ENCODE measurements around the gene ASB6.

ASB6 gene

GRCh38 chr9:129624947-129625346 lies 17.0 kb downstream of the ASB6 start:
- no peak for DNase-seq

DNA sequence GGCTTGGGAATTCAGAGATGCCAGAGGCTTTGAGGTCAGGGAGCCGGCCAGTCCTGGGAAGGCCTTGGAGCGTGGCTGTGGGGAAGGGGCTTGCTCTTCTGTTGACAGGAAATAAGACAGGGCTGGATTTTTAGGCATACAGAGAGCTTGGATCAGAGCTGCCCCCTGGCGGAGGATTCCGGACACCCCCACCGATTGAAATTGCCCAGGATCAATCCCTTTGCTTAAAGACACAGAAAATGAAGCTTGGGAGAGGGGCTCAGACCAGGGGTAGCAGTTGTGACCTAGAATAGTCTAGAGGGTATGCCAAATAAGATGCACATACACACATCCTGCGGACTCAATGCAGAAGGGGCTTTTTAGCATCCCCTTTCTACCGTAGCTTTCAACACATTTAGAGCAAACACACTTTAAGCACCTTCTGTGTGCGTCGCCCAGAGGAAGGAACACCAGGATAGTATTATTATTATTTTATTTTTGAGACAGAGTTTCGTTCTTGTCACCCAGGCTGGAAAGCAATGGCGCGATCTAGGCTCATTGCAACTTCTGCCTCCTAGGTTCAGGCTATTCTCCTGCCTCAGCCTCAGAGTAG lies 17.7 kb downstream of the ASB6 start:
- DNase-seq, result peak; percentile 84 to 87

- no peak for DNase-seq
Measured at GRCh38 chr9:129623331-129623730, 18.6 kb downstream of the ASB6 start.

- no peak for DNase-seq
Measured at GRCh38 chr9:129620669-129621295, 21.2 kb downstream of the ASB6 start, which contains the start of gene C9orf50. TSS of gene C9orf50 (minus strand) at chr9:129621101. CDS start at chr9:129620574, 527 bp downstream.

DNA sequence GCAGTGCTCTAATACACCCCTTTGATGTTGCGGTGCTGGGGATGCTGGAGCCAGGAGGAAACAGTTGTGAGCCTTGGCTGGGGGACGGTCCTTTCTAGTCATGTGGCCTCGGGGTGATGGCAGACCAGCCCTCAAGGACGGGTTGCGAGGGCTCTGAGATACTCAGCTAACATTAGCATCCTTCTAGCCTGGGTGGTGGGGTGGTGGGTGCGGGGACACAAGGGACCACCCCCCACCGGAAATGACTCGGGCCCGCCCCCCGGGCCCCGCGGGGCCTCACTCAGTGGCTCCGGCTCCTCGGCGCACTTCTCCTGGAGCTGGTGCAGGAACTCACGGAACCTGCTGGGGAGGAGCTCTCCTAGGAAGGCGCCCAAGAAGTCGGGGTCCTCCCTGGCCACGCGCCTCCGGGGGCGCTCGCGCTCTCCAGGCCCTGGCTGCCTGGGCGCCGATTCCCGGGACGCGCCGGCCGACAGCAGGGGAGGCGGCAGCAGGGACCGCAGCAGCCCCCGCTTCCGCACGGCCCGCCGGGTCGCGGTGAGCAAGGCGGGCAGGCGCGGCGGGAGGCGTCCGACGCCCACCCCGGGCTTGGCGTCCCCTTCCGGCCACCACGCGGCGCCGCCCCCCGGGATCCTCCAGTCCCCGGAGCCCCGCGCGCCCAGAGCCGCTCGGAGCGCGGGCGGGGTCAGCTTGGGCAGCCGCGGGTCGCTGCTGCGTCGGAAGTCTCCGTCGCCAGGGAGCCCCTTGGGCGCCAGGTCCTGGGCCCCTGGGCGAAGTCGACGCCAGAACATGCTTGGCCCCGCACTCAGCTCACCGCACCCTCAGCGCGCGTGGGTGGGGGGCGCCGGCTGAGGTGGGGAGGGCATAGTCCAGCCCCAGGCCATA lies 21.9 kb downstream of the ASB6 start:
- no peak for DNase-seq

GRCh38 chr9:129617167-129617566 lies 24.8 kb downstream of the ASB6 start:
- no peak for DNase-seq

DNA sequence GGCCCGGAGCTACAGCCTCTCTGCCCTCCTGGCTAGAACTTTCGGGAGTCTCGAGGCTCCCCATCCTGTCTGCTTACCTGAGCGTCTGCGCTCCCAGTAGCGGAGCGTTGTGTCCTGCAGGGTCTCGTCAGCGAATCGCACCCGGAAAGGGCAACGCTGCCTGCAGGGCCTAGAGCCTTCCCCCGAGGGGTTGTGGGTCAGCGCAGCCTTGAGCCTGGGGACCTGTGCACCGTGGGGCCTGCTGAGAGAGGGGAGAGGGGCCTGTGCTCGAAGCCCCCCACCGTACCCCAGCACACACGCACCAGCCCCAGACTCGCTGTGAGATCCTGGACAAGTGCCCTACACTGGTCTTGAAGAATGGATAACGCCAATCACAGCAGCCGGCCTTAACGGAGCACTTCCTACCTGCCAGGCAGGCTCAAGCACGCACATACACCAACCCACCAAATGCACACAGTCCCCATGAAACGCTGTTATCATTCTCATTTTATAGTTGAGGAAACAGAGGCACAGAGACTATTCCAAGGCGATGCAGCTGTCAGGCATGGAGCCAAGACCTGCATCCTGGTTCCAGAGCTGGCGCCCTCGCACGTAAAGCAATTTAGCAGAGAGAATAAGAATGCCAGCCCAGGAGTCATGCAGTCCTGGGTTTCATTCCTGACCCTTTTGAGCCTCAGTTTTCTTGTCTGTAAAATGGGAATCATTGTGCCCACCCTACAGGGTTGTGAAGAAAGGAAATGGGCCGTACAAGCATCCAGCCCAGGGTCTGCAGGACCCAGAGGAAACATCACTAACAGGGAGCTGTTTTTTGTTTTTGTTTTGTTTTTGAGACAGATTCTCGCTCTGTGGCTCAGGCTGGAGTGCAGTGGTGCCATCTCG lies 26.3 kb downstream of the ASB6 start:
- no peak for DNase-seq

- no peak for DNase-seq
Measured at GRCh38 chr9:129614932-129615331, 27.0 kb downstream of the ASB6 start.

DNA sequence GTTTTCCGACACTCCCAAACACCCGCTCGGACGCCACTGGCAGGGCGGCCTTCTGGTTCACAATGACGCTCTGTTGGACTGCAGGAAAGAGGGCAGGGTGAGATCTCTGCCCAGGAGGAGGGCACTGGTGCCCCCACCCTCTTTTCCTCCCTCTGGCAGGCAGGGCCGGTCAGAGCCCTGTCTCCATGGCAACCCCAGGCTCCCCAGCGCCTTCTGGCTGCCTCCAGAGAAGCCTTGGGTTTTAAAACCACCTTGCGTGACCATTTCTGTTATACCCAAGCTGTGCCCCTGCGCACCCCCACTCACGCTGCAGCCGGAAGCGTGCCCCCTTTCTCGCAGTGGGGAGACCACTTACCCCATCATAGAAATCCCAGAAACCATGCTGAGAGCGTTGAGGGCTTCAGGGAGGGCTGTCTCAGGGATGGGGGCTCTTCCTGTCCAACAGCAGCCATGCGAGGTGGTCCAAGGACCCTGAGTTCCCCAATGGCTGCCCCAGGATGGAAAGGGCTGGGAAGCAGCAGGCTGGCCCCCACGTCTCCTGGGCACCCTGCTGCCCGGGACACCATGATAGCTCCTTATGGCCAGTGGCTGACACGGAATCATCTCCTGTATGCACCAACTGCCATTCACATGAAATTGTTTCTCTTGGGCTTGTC lies 28.3 kb downstream of the ASB6 start:
- no peak for DNase-seq

- DNase-seq, result no peak
Measured at GRCh38 chr9:129612815-129613519, 29.0 kb downstream of the ASB6 start.

DNA sequence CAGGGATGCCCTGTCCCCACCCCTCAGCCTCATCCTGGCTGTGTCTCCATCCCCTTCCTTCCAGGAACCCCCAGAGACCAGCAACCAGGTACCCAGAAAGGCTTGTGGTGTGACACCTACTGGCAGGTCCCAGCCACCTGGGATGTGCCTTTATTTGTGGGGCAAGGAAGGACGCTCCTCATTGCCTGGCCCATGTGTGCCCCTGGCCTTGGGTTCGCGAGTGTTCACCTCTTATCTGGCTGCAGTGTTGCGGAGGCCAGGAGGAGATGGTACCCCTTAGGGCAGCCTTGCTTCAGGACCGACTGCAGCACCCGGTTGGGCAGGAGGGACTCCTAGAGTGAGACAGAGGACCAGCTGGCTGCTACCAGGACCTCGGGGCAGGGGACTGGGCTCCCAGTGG lies 29.8 kb downstream of the ASB6 start:
- DNase-seq, result no peak

DNA sequence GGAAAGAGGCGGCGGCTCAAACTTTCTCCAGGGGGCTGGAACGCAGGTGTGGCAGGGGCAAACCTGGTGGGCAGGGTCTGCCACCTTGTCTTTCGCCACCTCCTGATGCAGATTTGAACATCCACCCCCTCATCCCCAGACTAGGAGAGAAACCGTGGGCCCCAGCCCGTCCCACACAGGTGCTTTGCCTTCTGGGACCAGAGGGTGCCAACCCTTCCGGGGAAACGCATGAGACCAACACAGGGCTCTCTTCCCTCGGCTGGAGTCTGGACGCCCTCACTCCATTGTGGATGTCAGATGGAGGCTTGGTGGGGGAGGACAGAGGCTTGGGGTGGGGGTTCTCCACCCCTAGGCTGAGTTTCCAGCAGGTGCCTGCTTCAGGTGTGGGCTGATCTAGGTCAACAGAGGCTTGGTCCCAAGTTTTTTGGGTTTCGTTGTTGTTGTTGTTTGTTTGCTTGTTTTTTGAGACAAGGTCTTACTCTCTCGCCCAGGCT lies 30.6 kb downstream of the ASB6 start:
- no peak for DNase-seq

- DNase-seq, result peak; percentile 81 to 83
Measured at GRCh38 chr9:129610473-129611306, 31.3 kb downstream of the ASB6 start.

DNA sequence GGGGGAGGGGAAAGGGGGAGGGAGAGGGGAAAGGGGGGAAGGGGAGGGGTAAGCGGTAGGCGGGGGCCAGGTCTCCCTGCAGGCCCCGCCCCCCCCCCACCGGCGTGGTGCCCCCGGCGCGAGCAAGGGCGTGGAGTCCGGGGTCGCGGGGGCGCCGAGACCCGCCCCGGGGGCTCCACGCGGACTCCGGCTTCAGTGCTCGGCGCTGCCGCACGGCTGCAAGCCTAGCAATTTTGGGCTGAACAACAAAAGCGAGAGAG lies 31.8 kb downstream of the ASB6 start:
- DNase-seq, result no peak

DNA sequence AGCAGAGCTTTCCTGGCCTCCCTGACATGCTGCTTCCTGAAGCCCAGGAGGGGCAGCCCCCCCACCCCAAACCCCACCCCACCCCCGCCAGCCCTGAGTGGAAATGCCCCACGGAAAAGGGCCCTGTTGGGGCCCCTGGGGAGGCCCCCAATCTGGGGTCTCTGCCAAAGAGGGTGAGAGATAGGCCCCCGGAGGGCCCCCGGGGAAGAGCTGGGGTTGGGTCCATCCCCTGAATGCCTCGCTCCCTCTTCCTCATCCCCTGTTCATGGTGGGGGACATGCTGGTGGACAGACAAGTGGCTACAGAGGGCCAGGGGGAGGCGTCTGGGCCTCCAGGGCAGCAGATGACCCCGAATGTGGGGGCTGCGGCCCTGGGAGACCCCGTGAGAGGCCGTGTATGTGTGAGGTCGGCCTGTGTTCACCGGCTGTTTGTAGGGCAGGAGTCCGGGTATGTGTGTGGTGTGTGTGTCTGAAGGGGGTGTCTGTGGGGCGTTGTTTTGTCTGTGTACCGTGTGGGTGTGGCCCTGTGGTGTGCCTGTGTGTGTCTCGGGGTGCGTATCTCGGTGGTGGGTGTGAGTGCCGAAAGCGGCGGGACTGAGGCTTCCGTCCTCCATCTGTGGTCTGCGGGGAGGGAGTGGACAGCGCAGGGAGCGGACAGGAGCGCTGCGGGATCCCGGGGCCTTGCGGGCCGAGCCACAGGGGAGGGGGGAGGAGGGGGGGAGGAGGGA lies 32.3 kb downstream of the ASB6 start:
- DNase-seq, result peak; percentile 35 to 52

DNA sequence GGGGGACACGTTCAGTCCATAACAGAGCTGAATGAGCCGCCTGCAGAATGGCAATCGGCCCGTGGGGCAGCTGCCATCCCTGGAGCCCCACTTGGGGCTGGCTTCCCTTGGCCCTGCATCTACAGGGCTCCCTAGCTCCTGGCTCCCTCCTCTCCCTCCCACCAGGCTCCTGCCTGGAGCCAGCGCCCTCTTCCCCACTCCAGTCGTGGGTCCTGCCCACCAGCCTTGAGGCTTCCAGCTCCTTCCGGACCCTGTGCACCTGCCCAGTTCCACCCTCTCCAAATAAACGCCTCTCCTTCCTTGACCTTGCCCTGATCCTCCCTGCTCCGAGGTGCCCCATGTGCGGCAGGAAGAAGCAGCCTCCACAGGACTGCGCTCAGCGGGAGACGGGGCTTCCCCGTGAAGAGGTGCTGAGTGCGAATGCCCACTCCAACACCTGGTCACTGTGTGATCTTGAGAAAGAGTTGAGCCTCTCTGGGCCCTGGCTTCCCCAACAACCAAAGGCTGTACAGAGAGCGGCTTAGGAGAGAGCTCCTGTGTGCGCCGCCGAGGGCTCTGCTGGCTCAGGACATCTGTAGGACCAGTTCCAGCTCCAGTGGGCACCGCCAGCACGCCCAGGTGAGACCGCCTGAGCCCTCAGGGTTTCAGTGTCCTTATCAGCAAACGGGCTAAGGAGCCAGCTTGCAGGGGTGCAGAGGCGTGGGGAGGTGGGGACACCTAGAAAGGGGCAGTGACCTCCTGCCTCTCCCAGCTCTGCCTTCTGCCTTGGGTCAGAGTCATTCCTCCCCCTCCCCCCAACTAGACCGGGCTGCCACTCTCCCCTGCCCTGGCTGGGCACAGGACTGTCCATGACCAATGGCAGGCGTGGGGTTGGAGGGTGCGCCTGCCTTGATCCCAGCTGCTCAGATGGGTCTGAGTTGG lies 33.1 kb downstream of the ASB6 start:
- DNase-seq, result no peak

DNA sequence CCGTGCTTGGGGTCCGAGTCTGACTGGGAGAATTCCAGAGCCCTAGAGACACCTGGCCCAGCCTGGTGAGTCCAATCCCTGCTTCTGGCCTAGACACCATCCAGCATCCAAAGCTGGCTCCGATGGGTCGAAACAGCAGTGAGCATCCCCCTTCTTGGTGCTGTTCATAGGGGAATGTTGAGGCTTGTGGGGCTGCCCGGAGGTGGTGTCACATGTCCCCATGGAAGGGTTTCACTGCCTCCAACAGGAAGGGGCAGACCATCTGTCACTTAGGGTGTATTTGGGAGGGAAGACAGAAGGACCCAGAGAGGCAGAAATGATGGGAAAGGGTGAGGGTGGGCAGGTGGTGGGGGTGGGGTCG lies 34.9 kb downstream of the ASB6 start:
- no peak for DNase-seq

- DNase-seq, result no peak
Measured at GRCh38 chr9:129606161-129607026, 35.6 kb downstream of the ASB6 start.
